ENCODE measurements around the gene DDX60. TPM values are rescaled to one million over a fixed set of nuclear protein-coding genes. Genes with fewer than 3 reads are reported as not detected.

DDX60 gene
- polyA plus RNA-seq, 1 donor from 2014 or later, result not detected

DNA sequence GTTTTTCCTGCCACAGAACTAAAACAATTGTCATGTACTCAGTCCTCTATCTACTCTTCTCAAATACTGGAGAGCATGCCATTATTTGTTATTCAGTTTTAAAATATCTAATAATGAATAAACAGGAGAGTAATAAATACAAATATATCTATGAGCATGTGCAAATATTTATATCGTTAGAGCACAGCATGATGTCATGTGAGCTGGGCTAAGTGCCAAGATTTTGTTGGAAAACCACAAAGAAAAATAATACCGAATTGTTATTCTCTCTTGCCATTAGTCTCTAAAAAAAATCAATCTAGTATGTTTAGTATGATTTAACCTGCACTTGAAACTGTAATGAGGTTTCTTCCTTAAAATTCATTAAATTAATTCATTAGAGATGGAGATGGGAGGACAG is 97.3 kb downstream of the DDX60 start:
- Histone ChIP-seq H3K27ac (ENCODE audit: low read length) (no peak overlapping the region), H3K9ac (ENCODE audit: low read length) (no peak overlapping the region), H2AFZ (ENCODE audit: low read depth, low read length) (no peak overlapping the region), H3K4me3 (ENCODE audit: low read length) (no peak overlapping the region), H3K4me2 (ENCODE audit: low read length) (no peak overlapping the region), H3K27me3 (ENCODE audit: insufficient read depth, low read depth, low read length) (no peaks in the 10 kb centered on the region), H3K79me2 (replicated peaks; ENCODE audit: insufficient read depth, low read length) (no peaks in the 10 kb centered on the region), H3K9me3 (ENCODE audit: low read length) (no peaks in the 10 kb centered on the region), H3K9me2 (ENCODE audit: insufficient read depth, low read length) (no peaks in the 10 kb centered on the region), H3F3A (ENCODE audit: insufficient read depth, low read length, poor library complexity, severe bottlenecking) (no peaks in the 10 kb centered on the region), H3K36me3 (ENCODE audit: insufficient read depth, low read length) (no peaks in the 10 kb centered on the region), H4K20me1 (ENCODE audit: insufficient read depth) (no peaks in the 10 kb centered on the region)
- TF ChIP-seq RAD21 (conservative IDR thresholded peaks at IDR 0.05), result no peak
- no peak for TF ChIP-seq CTCF (IDR thresholded peaks at IDR 0.05; ENCODE audit: poor library complexity, severe bottlenecking)
- TF ChIP-seq MXI1 (conservative IDR thresholded peaks at IDR 0.05; ENCODE audit: poor library complexity, severe bottlenecking), result no peak
- TF ChIP-seq SMC3 (conservative IDR thresholded peaks at IDR 0.05; ENCODE audit: poor library complexity), result no peak
- no peak for TF ChIP-seq EP300 (conservative IDR thresholded peaks at IDR 0.05; ENCODE audit: poor library complexity, severe bottlenecking)
- TF ChIP-seq POLR2AphosphoS5 (IDR thresholded peaks at IDR 0.05), result no peak
- TF ChIP-seq EZH2 (IDR thresholded peaks at IDR 0.05; ENCODE audit: borderline replicate concordance, insufficient read depth, low read length, poor library complexity, severe bottlenecking), result no peak
- TF ChIP-seq, protein P1, sequence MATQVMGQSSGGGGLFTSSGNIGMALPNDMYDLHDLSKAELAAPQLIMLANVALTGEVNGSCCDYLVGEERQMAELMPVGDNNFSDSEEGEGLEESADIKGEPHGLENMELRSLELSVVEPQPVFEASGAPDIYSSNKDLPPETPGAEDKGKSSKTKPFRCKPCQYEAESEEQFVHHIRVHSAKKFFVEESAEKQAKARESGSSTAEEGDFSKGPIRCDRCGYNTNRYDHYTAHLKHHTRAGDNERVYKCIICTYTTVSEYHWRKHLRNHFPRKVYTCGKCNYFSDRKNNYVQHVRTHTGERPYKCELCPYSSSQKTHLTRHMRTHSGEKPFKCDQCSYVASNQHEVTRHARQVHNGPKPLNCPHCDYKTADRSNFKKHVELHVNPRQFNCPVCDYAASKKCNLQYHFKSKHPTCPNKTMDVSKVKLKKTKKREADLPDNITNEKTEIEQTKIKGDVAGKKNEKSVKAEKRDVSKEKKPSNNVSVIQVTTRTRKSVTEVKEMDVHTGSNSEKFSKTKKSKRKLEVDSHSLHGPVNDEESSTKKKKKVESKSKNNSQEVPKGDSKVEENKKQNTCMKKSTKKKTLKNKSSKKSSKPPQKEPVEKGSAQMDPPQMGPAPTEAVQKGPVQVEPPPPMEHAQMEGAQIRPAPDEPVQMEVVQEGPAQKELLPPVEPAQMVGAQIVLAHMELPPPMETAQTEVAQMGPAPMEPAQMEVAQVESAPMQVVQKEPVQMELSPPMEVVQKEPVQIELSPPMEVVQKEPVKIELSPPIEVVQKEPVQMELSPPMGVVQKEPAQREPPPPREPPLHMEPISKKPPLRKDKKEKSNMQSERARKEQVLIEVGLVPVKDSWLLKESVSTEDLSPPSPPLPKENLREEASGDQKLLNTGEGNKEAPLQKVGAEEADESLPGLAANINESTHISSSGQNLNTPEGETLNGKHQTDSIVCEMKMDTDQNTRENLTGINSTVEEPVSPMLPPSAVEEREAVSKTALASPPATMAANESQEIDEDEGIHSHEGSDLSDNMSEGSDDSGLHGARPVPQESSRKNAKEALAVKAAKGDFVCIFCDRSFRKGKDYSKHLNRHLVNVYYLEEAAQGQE (IDR thresholded peaks at IDR 0.05; ENCODE audit: borderline replicate concordance), result no peak
- TF ChIP-seq TAF1 (IDR thresholded peaks at IDR 0.05; ENCODE audit: low read depth), result no peak

DNA sequence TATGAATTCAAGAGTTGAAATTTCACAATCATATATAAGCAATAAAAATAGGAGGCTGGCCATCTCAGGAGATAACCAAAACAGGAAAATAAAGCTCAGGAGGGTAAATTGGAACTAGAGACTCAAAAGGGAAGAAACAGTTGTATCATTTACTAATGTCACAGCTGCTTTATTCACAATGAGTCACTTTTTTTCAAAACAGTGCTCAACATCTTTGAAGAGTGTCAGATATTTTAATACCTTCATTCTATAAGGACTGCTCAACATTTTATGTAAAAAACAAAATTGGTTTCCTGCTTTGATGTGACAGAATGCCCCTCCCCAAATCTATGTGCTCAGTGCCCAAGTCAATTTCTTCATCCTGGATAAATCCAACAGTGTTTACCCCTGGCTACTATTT is 97.7 kb downstream of the DDX60 start:
- Histone ChIP-seq H3K4me3 (ENCODE audit: low read length) (no peak overlapping the region), H3K27me3 (ENCODE audit: insufficient read depth, low read depth, low read length) (no peaks in the 10 kb centered on the region), H3K9me3 (ENCODE audit: low read length) (no peaks in the 10 kb centered on the region), H3K79me2 (replicated peaks; ENCODE audit: insufficient read depth, low read length) (no peaks in the 10 kb centered on the region), H3K27ac (ENCODE audit: low read length) (no peak overlapping the region), H4K20me1 (ENCODE audit: insufficient read depth) (no peaks in the 10 kb centered on the region), H3K4me2 (ENCODE audit: low read length) (no peak overlapping the region), H3K9me2 (ENCODE audit: insufficient read depth, low read length) (no peaks in the 10 kb centered on the region), H3K9ac (ENCODE audit: low read length) (no peak overlapping the region), H3F3A (ENCODE audit: insufficient read depth, low read length, poor library complexity, severe bottlenecking) (no peaks in the 10 kb centered on the region), H2AFZ (ENCODE audit: low read depth, low read length) (no peak overlapping the region), H3K36me3 (ENCODE audit: insufficient read depth, low read length) (no peaks in the 10 kb centered on the region)
- TF ChIP-seq, protein P1 (IDR thresholded peaks at IDR 0.05; ENCODE audit: borderline replicate concordance), result no peak

All from neural cell (in vitro differentiated cells).